BLaER1 treated with 17β-estradiol and CSF1 and Interleukin-3, amounts not matched to agents 10 nM and 100 nM (cell line): ENCODE measurements around the gene OR2AG1.

Experiments
- H3K27ac ChIP-seq, 11 experiments: shearing (Covaris generic); formaldehyde crosslinking; 2 replicates each; pipeline ENCODE4 v1.8.1; 2022
- H3K27me3 ChIP-seq, 11 experiments: shearing (Covaris generic); formaldehyde crosslinking; 2 replicates each; pipeline ENCODE4 v1.8.1; 2022
- H3K36me3 ChIP-seq, 11 experiments: shearing (Covaris generic); formaldehyde crosslinking; 2 replicates each; pipeline ENCODE4 v1.8.1; 2022
- H3K4me1 ChIP-seq, 10 experiments: shearing (Covaris generic); formaldehyde crosslinking; 2 replicates each; pipeline ENCODE4 v1.8.1; 2022
- H3K4me2 ChIP-seq, 11 experiments: shearing (Covaris generic); formaldehyde crosslinking; 2 replicates each; pipeline ENCODE4 v1.8.1; 2022
- H3K4me3 ChIP-seq, 10 experiments: shearing (Covaris generic); formaldehyde crosslinking; 2 replicates each; pipeline ENCODE4 v1.8.1; 2022
- H3K9ac ChIP-seq, 11 experiments: shearing (Covaris generic); formaldehyde crosslinking; 2 replicates each; pipeline ENCODE4 v1.8.1; 2022
- H3K9me3 ChIP-seq, 11 experiments: shearing (Covaris generic); formaldehyde crosslinking; replicated peaks in 1 of 11; 2 replicates each; pipeline ENCODE4 v1.8.1; 2022
- H4K20me1 ChIP-seq, 11 experiments: shearing (Covaris generic); formaldehyde crosslinking; 2 replicates each; pipeline ENCODE4 v1.8.1; 2022
- Cebpa-rat ChIP-seq, 11 experiments: shearing (Covaris generic); IDR thresholded peaks; 2 replicates each; pipeline ENCODE4 v1.8.1; 2022

OR2AG1 gene

DNA sequence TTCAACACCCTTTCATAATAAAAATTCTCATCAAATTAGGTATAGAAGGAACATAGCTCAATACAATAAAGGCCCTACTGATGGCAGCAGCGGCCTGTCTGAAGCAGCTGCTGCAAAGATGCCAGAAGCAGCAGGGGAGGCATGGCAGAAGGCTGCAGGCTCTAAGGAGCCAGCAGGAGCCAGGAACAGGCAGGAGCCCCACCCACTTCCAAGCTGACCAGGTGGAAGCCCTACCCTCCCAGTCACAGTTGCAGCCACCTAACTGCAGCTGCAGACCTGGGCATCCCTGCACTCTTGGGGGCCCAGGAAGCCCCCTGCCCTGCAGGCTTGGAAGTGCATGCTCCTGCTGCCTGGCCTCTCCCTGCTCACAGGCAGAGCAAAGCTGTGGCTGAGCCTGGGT lies 34.9 kb downstream of the OR2AG1 start:
- Histone ChIP-seq H3K4me2 (no peak overlapping the region), H3K27ac (no peak overlapping the region), H3K4me3 (no peak overlapping the region), H3K27me3 (no peaks in the 10 kb centered on the region), H3K9ac (no peak overlapping the region), H4K20me1 (no peaks in the 10 kb centered on the region), H3K9me3 (peaks cover 31 to 44% (median 35%) of the 10 kb centered on the region in 11 experiments), H3K4me1 (peaks cover 0 to 6% (median 0%) of the 10 kb centered on the region in 10 experiments; a peak in 3 of 20 replicates), H3K36me3 (peaks cover 0 to 5% (median 0%) of the 10 kb centered on the region in 11 experiments; a peak in 2 of 22 replicates)
- TF ChIP-seq Cebpa-rat (IDR thresholded peaks at IDR 0.05), result no peak

DNA sequence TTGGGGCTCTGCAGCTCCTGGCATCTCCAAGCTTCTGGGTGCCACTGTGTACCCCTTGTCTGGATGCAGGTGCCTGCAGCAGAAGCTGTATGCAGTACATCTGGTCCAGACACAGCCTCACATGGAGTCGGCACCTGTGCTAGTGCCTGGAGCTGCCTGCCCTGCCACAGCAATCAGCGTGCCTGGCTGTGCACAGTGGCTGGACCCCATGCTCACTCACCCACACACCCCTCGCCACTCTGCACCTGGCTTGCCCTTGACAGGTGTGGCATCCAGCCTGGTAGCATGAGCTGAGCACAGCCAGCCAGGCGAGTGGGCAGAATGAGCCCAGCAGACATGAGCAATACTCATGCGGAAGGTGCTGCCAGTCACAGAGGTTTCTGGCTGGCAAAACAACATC lies 36.1 kb downstream of the OR2AG1 start:
- Histone ChIP-seq H3K27ac (no peak overlapping the region), H3K36me3 (peaks cover 0 to 5% (median 0%) of the 10 kb centered on the region in 11 experiments; a peak in 2 of 22 replicates), H3K4me3 (no peak overlapping the region), H3K4me1 (peaks cover 0 to 4% (median 0%) of the 10 kb centered on the region in 10 experiments; a peak in 2 of 20 replicates), H4K20me1 (no peaks in the 10 kb centered on the region), H3K4me2 (no peak overlapping the region), H3K27me3 (no peaks in the 10 kb centered on the region), H3K9me3 (peaks cover 31 to 40% (median 35%) of the 10 kb centered on the region in 11 experiments), H3K9ac (no peak overlapping the region)
- no peak for TF ChIP-seq Cebpa-rat (IDR thresholded peaks at IDR 0.05)

GRCh38 chr11:6824136-6824823 lies 41.5 kb downstream of the OR2AG1 start:
- no peaks in the 10 kb centered on the region for H4K20me1 ChIP-seq
- peaks cover 0 to 4% (median 0%) of the 10 kb centered on the region in 10 experiments; a peak in 2 of 20 replicates for H3K4me1 ChIP-seq
- H3K9ac ChIP-seq, result no peak overlapping the region
- no peaks in the 10 kb centered on the region for H3K27me3 ChIP-seq
- no peak overlapping the region for H3K4me2 ChIP-seq
- no peak for TF ChIP-seq Cebpa-rat (IDR thresholded peaks at IDR 0.05)
- peaks cover 13 to 19% (median 17%) of the 10 kb centered on the region in 11 experiments for H3K9me3 ChIP-seq
- no peaks in the 10 kb centered on the region for H3K36me3 ChIP-seq
- H3K4me3 ChIP-seq, result no peak overlapping the region
- no peak overlapping the region for H3K27ac ChIP-seq

DNA sequence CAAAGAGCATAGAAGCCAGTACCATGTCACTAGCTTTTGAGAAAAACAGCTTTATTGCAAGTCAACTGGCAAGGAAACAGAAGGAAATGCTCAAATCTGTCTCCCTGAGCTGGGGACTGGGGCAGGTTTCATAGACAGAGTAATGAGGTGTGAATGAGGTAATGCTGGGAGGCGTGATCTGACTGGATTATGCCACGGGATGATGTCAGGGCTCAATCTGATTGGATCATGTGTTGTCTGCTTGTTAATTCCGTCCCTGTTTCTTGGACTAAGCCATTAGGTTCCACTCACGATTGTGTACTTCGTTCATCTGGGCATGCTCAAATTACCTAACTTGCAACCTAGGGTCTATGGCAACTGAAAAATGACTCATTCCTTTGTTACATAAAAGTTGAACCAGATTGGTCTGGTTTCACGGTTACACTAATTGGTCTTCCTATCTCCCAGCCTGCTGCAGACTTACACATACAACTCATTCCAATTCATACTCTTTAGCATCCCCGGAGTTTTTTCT lies 42.5 kb downstream of the OR2AG1 start:
- Histone ChIP-seq H3K4me1 (peaks cover 0 to 4% (median 0%) of the 10 kb centered on the region in 10 experiments; a peak in 2 of 20 replicates), H4K20me1 (no peaks in the 10 kb centered on the region), H3K36me3 (no peaks in the 10 kb centered on the region), H3K4me3 (no peak overlapping the region), H3K27me3 (no peaks in the 10 kb centered on the region), H3K9me3 (peaks cover 4 to 9% (median 7%) of the 10 kb centered on the region in 11 experiments; a peak in 19 of 22 replicates), H3K27ac (no peak overlapping the region), H3K9ac (no peak overlapping the region), H3K4me2 (no peak overlapping the region)
- TF ChIP-seq Cebpa-rat (IDR thresholded peaks at IDR 0.05), result no peak

DNA sequence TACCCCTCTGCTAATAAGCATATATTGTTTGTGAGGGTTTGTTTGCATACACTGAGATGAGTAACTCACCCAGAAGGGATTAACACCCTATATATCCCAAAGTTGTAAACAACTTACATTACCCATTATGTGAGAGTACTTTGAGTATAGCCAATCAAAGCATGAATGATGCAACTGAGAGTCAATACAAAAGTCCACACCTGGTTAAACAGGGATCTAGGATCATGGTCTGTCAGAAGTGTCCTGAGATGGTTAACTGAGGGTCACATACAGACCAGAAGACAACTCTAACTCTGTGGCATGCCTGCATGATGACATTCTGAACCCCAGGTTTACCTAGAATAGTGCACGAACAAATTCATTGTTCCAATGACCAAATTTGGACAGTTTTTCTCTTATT lies 45.3 kb downstream of the OR2AG1 start:
- no peak for TF ChIP-seq Cebpa-rat (IDR thresholded peaks at IDR 0.05)
- Histone ChIP-seq H3K4me3 (no peak overlapping the region), H4K20me1 (no peaks in the 10 kb centered on the region), H3K27ac (no peak overlapping the region), H3K4me1 (no peaks in the 10 kb centered on the region), H3K36me3 (no peaks in the 10 kb centered on the region), H3K9ac (no peak overlapping the region), H3K9me3 (no peaks in the 10 kb centered on the region), H3K27me3 (no peaks in the 10 kb centered on the region), H3K4me2 (no peak overlapping the region)

GRCh38 chr11:6833356-6833755 lies 50.5 kb downstream of the OR2AG1 start:
- Histone ChIP-seq H3K27ac (no peak overlapping the region), H3K4me3 (no peak overlapping the region), H3K4me1 (no peaks in the 10 kb centered on the region), H4K20me1 (no peaks in the 10 kb centered on the region), H3K36me3 (no peaks in the 10 kb centered on the region), H3K27me3 (no peaks in the 10 kb centered on the region), H3K9ac (no peak overlapping the region), H3K9me3 (no peaks in the 10 kb centered on the region), H3K4me2 (no peak overlapping the region)
- no peak for TF ChIP-seq Cebpa-rat (IDR thresholded peaks at IDR 0.05)

DNA sequence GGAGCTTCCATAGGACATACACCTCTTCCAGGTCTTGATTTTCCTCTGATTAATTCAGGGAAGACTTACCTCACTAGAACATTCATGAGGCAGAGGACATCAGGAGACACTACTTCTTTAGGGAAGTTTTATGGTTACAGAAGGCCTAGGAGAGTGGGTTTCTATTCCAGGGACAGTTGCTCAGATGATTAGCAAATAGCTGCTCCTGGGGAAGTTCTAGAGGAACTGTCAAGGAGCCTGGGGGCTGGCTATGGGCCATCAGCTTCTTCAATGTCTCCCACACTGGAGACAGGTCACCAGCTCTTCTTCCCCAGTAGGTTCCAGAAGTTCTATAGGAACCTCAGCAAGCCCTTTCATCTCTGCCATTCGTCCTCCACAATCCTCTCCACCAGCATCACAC lies 51.2 kb downstream of the OR2AG1 start:
- Histone ChIP-seq H3K36me3 (no peaks in the 10 kb centered on the region), H3K4me2 (no peak overlapping the region), H3K27me3 (no peaks in the 10 kb centered on the region), H3K4me1 (no peaks in the 10 kb centered on the region), H3K9ac (no peak overlapping the region), H3K9me3 (no peaks in the 10 kb centered on the region), H4K20me1 (no peaks in the 10 kb centered on the region), H3K27ac (no peak overlapping the region), H3K4me3 (no peak overlapping the region)
- TF ChIP-seq Cebpa-rat (IDR thresholded peaks at IDR 0.05), result no peak
